Endothelial cell of umbilical vein (primary cell): ENCODE results near the gene SLC13A5.

Source experiments
- CTCF ChIP-seq, 2 donors: IDR thresholded peaks; 1 replicate in 1 of 2; 2 replicates in 1 of 2; pipeline ENCODE4 v1.5.1; 2011; ENCODE audit warnings: low read length in 2 of 2, mild to moderate bottlenecking in 2 of 2, moderate library complexity in 2 of 2, control low read depth in 1 of 2, inconsistent platforms in 1 of 2, low read depth in 1 of 2; ENCODE audit not compliant: insufficient read depth in 1 of 2; ENCODE audit errors: extremely low read depth in 1 of 2
- EZH2 ChIP-seq: IDR thresholded peaks from 2 replicates; pipeline ENCODE4 v1.6.1; 2012; ENCODE audit warnings: borderline replicate concordance, low read depth, mild to moderate bottlenecking, moderate library complexity, low read length, inconsistent platforms; ENCODE audit not compliant: severe bottlenecking
- GATA2 ChIP-seq: IDR thresholded peaks from 2 replicates; pipeline ENCODE4 v1.7.0; 2011; ENCODE audit warnings: low read depth, mild to moderate bottlenecking, moderate library complexity, mixed read lengths, low read length; ENCODE audit not compliant: insufficient read length, insufficient read depth
- POLR2A ChIP-seq: IDR thresholded peaks from 2 replicates; pipeline ENCODE4 v1.6.1; 2012; ENCODE audit warnings: low read depth, mild to moderate bottlenecking, control low read depth, low read length
- POLR2AphosphoS5 ChIP-seq: IDR thresholded peaks from 2 replicates; pipeline ENCODE4 v1.6.1; 2012; ENCODE audit warnings: low read depth, mild to moderate bottlenecking, control low read depth, low read length, moderate library complexity; ENCODE audit not compliant: insufficient read depth

- TF ChIP-seq CTCF (IDR thresholded peaks at IDR 0.05; ENCODE audit: extremely low read depth in 1 of 2, insufficient read depth in 1 of 2, low read depth in 1 of 2, low read length in 2 of 2) (no peak), POLR2A (no peak), GATA2 (no peak), POLR2AphosphoS5 (no peak), EZH2 (no peak)
Measured at GRCh38 chr17:6710317-6710716, 2.9 kb downstream of the SLC13A5 start.
